NCI-H1417 treated with DMSO at 0.1 percent for 48 hours (cell line): ENCODE measurements around the gene KIF3A.
"Not testable (repeated sequence)": the region's sequence is repeated elsewhere in the genome, so short reads cannot be mapped to it uniquely, and the experiment has no call there.

Experiments
- DNase-seq: peaks from one replicate; lab custom pipeline; 2025; lab: John Stamatoyannopoulos, UW

KIF3A gene

GRCh38 chr5:132718544-132719312 is 18.6 kb downstream of the KIF3A start:
- DNase-seq = no peak

GRCh38 chr5:132714456-132715307 is 22.7 kb downstream of the KIF3A start:
- no peak for DNase-seq

GRCh38 chr5:132708645-132709044 is 28.7 kb downstream of the KIF3A start:
- no peak for DNase-seq

GRCh38 chr5:132704875-132705274 is 32.5 kb downstream of the KIF3A start:
- no peak for DNase-seq

GRCh38 chr5:132695956-132696355 is 41.4 kb downstream of the KIF3A start:
- DNase-seq = no peak

- no peak for DNase-seq
Measured at GRCh38 chr5:132692632-132692967, 44.7 kb downstream of the KIF3A start.

GRCh38 chr5:132691755-132692631 is 45.4 kb downstream of the KIF3A start:
- not testable (repeated sequence) for DNase-seq

GRCh38 chr5:132690156-132690555 is 47.2 kb downstream of the KIF3A start:
- no peak for DNase-seq

GRCh38 chr5:132689513-132689912 is 47.8 kb downstream of the KIF3A start:
- no peak for DNase-seq

- DNase-seq = no peak
Measured at GRCh38 chr5:132688536-132689339, 48.6 kb downstream of the KIF3A start.

GRCh38 chr5:132687995-132688394 is 49.4 kb downstream of the KIF3A start:
- no peak for DNase-seq

- no peak for DNase-seq
Measured at GRCh38 chr5:132686193-132686592, 51.2 kb downstream of the KIF3A start.

- no peak for DNase-seq
Measured at GRCh38 chr5:132684922-132685720, 52.2 kb downstream of the KIF3A start.

GRCh38 chr5:132684491-132684890 is 52.9 kb downstream of the KIF3A start:
- no peak for DNase-seq

- DNase-seq = no peak
Measured at GRCh38 chr5:132681983-132682382, 55.4 kb downstream of the KIF3A start.

- no peak for DNase-seq
Measured at GRCh38 chr5:132681476-132681831, 55.9 kb downstream of the KIF3A start.

- DNase-seq = no peak
Measured at GRCh38 chr5:132680780-132681475, 56.4 kb downstream of the KIF3A start.

- DNase-seq = no peak
Measured at GRCh38 chr5:132679717-132680380, 57.5 kb downstream of the KIF3A start.

GRCh38 chr5:132679166-132679565 is 58.2 kb downstream of the KIF3A start:
- no peak for DNase-seq

GRCh38 chr5:132678735-132679134 is 58.6 kb downstream of the KIF3A start:
- no peak for DNase-seq
